Stimulated activated naive B cell treated with anti-CD40 and anti-IgM and Interleukin-4, amounts not matched to agents 10 μg/mL and 1 μg/mL and 100 μg/mL, for 72 hours (primary cell): ENCODE measurements around the gene APOA1.
A peak's percentile ranks its signal among the peaks of the same experiment; 100 is the strongest.

Source experiments
- ATAC-seq, 2 donors: fragments of 150-1000 bp; cut with Tn5 transposase; replicated peaks; 2 replicates each; pipeline ENCODE4 v1.10.0; 2021; ENCODE audit warnings: moderate library complexity in 1 of 2
- DNase-seq: peaks from one replicate; pipeline ENCODE4 v3.0.0; 2021
- H3K27ac Mint-ChIP-seq: one replicate; pipeline ENCODE4 v1.8.0; 2022; ENCODE audit warnings: mild to moderate bottlenecking, mixed read lengths
- H3K27me3 Mint-ChIP-seq, 2 donors: one replicate each; pipeline ENCODE4 v1.8.0; 2022; ENCODE audit warnings: mixed read lengths in 2 of 2
- H3K36me3 Mint-ChIP-seq, 2 donors: one replicate each; pipeline ENCODE4 v1.8.0; 2022; ENCODE audit warnings: mixed read lengths in 2 of 2, mild to moderate bottlenecking in 1 of 2
- H3K4me1 Mint-ChIP-seq, 2 donors: one replicate each; pipeline ENCODE4 v1.8.0; 2022; ENCODE audit warnings: mixed read lengths in 2 of 2, mild to moderate bottlenecking in 1 of 2
- H3K4me3 Mint-ChIP-seq, 2 donors: one replicate each; pipeline ENCODE4 v1.8.0; 2022; ENCODE audit warnings: mild to moderate bottlenecking in 2 of 2, mixed read lengths in 2 of 2, moderate library complexity in 1 of 2
- H3K9me3 Mint-ChIP-seq, 2 donors: one replicate each; pipeline ENCODE4 v1.8.0; 2022; ENCODE audit warnings: mixed read lengths in 2 of 2, mild to moderate bottlenecking in 1 of 2

Gene APOA1

DNA sequence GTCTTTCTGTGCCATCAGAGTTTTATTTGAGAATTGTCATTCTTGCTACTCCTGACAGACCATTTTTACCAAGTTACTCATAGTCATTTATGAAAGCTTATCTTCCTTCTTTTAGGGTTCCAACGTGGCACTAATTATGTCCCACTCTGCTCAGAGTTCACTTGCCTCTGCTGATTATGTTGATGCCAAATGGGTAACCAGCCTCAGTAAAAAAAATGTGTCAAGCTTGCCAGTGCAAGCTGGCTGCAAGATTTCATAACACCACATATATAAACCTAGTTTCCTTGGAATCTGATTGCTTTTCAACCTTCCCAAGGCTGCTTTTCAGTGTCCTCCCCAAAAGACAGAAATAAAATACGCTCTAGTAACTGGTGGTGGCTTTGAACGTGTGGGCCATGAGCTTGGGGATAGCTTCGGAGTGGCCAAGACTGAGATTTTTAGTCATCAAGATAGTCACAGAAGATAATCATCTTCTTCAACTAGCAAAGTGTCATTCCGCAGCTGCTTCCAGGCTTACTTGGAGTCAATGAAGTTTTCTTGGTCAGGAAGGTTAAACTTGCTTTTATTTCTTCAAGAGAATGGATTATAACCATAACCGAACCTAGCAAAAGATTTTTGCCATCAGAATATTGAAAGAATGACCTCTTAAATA lies 29.5 kb upstream of the APOA1 start:
- DNase-seq (no peak), ATAC-seq (no peak)
- Mint-ChIP-seq H3K27ac (no peak overlapping the region), H3K36me3 (peaks cover 47 to 66% of the 10 kb centered on the region in 2 donors), H3K27me3 (no peaks in the 10 kb centered on the region), H3K9me3 (no peaks in the 10 kb centered on the region), H3K4me3 (no peak overlapping the region), H3K4me1 (peaks cover 10 to 13% of the 10 kb centered on the region in 2 donors)

- H3K27ac Mint-ChIP-seq, result no peak overlapping the region
Observed at GRCh38 chr11:116865696-116866095, 28.3 kb upstream of the APOA1 start.

DNA sequence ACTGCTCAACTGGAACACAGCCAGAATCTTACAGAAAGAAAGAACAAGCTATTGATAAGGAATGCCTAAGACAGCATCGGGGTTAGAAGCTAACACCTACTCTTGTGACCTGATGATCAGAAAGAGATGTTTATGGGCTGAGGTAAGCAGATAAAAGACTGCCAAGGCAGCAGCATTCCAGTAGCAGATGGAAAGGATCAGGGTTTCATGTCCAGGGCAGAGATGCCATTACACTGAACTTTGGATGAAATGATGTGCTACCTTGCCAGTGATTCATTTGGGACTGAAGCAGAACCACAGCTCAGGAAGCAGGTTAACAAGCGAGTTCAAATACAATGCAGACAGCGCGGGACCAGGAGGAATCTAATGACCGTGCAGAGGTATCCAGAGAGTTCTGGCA lies 27.1 kb upstream of the APOA1 start:
- peaks cover 0 to under 1% of the 10 kb centered on the region in 2 donors for H3K4me1 Mint-ChIP-seq

More at GRCh38 chr11:116865696-116866095, 28.3 kb upstream of the APOA1 start:
- DNase-seq (no peak), ATAC-seq (no peak)
- H3K4me1 Mint-ChIP-seq, result peaks cover 9 to 12% of the 10 kb centered on the region in 2 donors
- no peaks in the 10 kb centered on the region for H3K27me3 Mint-ChIP-seq
- H3K9me3 Mint-ChIP-seq, result no peaks in the 10 kb centered on the region
- no peak overlapping the region for H3K4me3 Mint-ChIP-seq
- peaks cover 49 to 66% of the 10 kb centered on the region in 2 donors for H3K36me3 Mint-ChIP-seq

GRCh38 chr11:116862951-116863350 lies 25.5 kb upstream of the APOA1 start:
- DNase-seq (no peak), ATAC-seq (no peak)
- H3K27me3 Mint-ChIP-seq, result no peaks in the 10 kb centered on the region
- H3K4me3 Mint-ChIP-seq, result no peak overlapping the region
- no peaks in the 10 kb centered on the region for H3K4me1 Mint-ChIP-seq
- H3K27ac Mint-ChIP-seq, result no peak overlapping the region
- H3K36me3 Mint-ChIP-seq, result peaks cover 61 to 68% of the 10 kb centered on the region in 2 donors
- H3K9me3 Mint-ChIP-seq, result no peaks in the 10 kb centered on the region

More for the DNA sequence above, 27.1 kb upstream of the APOA1 start:
- Mint-ChIP-seq H3K36me3 (peaks cover 51 to 63% of the 10 kb centered on the region in 2 donors), H3K9me3 (no peaks in the 10 kb centered on the region), H3K27me3 (no peaks in the 10 kb centered on the region), H3K27ac (no peak overlapping the region), H3K4me3 (no peak overlapping the region)
- ATAC-seq (no peak), DNase-seq (no peak)

- Mint-ChIP-seq H3K36me3 (peaks cover 59 to 68% of the 10 kb centered on the region in 2 donors), H3K27me3 (no peaks in the 10 kb centered on the region)
- ATAC-seq, result no peak
Observed at GRCh38 chr11:116862185-116862584, 24.8 kb upstream of the APOA1 start.

GRCh38 chr11:116861539-116861938 lies 24.1 kb upstream of the APOA1 start:
- Mint-ChIP-seq H3K4me3 (no peak overlapping the region), H3K27ac (no peak overlapping the region), H3K27me3 (no peaks in the 10 kb centered on the region), H3K4me1 (no peaks in the 10 kb centered on the region), H3K9me3 (no peaks in the 10 kb centered on the region), H3K36me3 (peaks cover 57 to 69% of the 10 kb centered on the region in 2 donors)
- DNase-seq (no peak), ATAC-seq (no peak)

More at GRCh38 chr11:116862185-116862584, 24.8 kb upstream of the APOA1 start:
- DNase-seq, result no peak
- Mint-ChIP-seq H3K4me3 (no peak overlapping the region), H3K4me1 (no peaks in the 10 kb centered on the region), H3K9me3 (no peaks in the 10 kb centered on the region), H3K27ac (no peak overlapping the region)

- no peak overlapping the region for H3K27ac Mint-ChIP-seq
- H3K4me3 Mint-ChIP-seq, result no peak overlapping the region
- DNase-seq (no peak), ATAC-seq (no peak)
- H3K9me3 Mint-ChIP-seq, result no peaks in the 10 kb centered on the region
- peaks cover 61 to 72% of the 10 kb centered on the region in 2 donors for H3K36me3 Mint-ChIP-seq
- peaks cover 6 to 7% of the 10 kb centered on the region in 2 donors for H3K4me1 Mint-ChIP-seq
- H3K27me3 Mint-ChIP-seq, result no peaks in the 10 kb centered on the region
Observed at GRCh38 chr11:116860303-116860702, 22.9 kb upstream of the APOA1 start.

- Mint-ChIP-seq H3K27ac (peak overlapping the region; percentile 59), H3K9me3 (no peaks in the 10 kb centered on the region), H3K27me3 (no peaks in the 10 kb centered on the region), H3K4me3 (no peak overlapping the region), H3K36me3 (peaks cover 59 to 68% of the 10 kb centered on the region in 2 donors), H3K4me1 (peaks cover 14% of the 10 kb centered on the region in 2 donors)
- no peak for ATAC-seq
- no peak for DNase-seq
Observed at GRCh38 chr11:116859175-116859574, 21.8 kb upstream of the APOA1 start.

- Mint-ChIP-seq H3K27me3 (no peaks in the 10 kb centered on the region), H3K4me3 (no peak overlapping the region), H3K4me1 (peaks cover 26% of the 10 kb centered on the region in 2 donors), H3K9me3 (no peaks in the 10 kb centered on the region), H3K36me3 (peaks cover 50 to 59% of the 10 kb centered on the region in 2 donors), H3K27ac (no peak overlapping the region)
- DNase-seq, result no peak
- no peak for ATAC-seq
Observed at GRCh38 chr11:116857936-116858335, 20.5 kb upstream of the APOA1 start.

GRCh38 chr11:116857316-116857715 lies 19.9 kb upstream of the APOA1 start:
- no peak for ATAC-seq
- no peak overlapping the region for H3K4me3 Mint-ChIP-seq
- peaks cover 32% of the 10 kb centered on the region in 2 donors for H3K4me1 Mint-ChIP-seq
- no peaks in the 10 kb centered on the region for H3K27me3 Mint-ChIP-seq
- H3K27ac Mint-ChIP-seq, result no peak overlapping the region
- H3K36me3 Mint-ChIP-seq, result peaks cover 51 to 65% of the 10 kb centered on the region in 2 donors
- DNase-seq, result no peak
- no peaks in the 10 kb centered on the region for H3K9me3 Mint-ChIP-seq

GRCh38 chr11:116856423-116856822 lies 19.0 kb upstream of the APOA1 start:
- Mint-ChIP-seq H3K27ac (no peak overlapping the region), H3K27me3 (no peaks in the 10 kb centered on the region), H3K9me3 (no peaks in the 10 kb centered on the region), H3K36me3 (peaks cover 47 to 58% of the 10 kb centered on the region in 2 donors), H3K4me1 (peaks cover 41% of the 10 kb centered on the region in 2 donors), H3K4me3 (no peak overlapping the region)
- DNase-seq (no peak), ATAC-seq (no peak)

DNA sequence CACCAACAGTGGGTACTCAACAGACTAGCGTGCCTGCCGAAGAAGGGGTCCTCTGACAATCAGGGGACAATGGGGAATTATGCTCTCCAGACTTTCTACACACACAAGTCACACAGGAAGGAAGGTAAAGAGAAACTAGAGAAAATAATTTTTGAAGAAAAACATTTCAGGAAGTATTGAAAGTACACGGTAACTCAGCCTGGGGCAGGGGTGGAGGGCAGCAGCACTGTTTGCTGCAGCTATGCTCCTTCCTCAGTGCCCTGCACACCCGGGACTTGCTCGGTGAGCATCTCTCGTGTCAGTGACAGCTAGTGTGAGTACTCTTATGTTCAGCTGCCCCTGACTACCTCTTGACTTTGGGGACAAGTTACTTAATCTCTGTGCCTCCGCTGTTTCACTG lies 18.0 kb upstream of the APOA1 start:
- no peaks in the 10 kb centered on the region for H3K9me3 Mint-ChIP-seq
- peak overlapping the region in 1 of 2 donors; percentile 18 for H3K4me3 Mint-ChIP-seq

GRCh38 chr11:116853461-116854073 lies 16.1 kb upstream of the APOA1 start:
- peaks cover 54 to 59% of the 10 kb centered on the region in 2 donors for H3K4me1 Mint-ChIP-seq
- H3K27me3 Mint-ChIP-seq, result no peaks in the 10 kb centered on the region
- ATAC-seq (peak; percentile 97), DNase-seq (peak; percentile 57)
- H3K27ac Mint-ChIP-seq, result peak overlapping the region; percentile 4
- H3K36me3 Mint-ChIP-seq, result peaks cover 37 to 60% of the 10 kb centered on the region in 2 donors
- H3K4me3 Mint-ChIP-seq, result peak overlapping the region; percentile 51 to 67
- H3K9me3 Mint-ChIP-seq, result no peaks in the 10 kb centered on the region

More for the DNA sequence above, 18.0 kb upstream of the APOA1 start:
- Mint-ChIP-seq H3K27me3 (no peaks in the 10 kb centered on the region), H3K4me1 (peaks cover 44 to 48% of the 10 kb centered on the region in 2 donors), H3K36me3 (peaks cover 42 to 55% of the 10 kb centered on the region in 2 donors), H3K27ac (peak overlapping the region; percentile 38)
- ATAC-seq (no peak), DNase-seq (no peak)

- DNase-seq (no peak), ATAC-seq (peak; percentile 62 to 63)
- H3K27me3 Mint-ChIP-seq, result no peaks in the 10 kb centered on the region
- peak overlapping the region; percentile 51 to 67 for H3K4me3 Mint-ChIP-seq
- peak overlapping the region; percentile 60 for H3K27ac Mint-ChIP-seq
- H3K9me3 Mint-ChIP-seq, result no peaks in the 10 kb centered on the region
- peaks cover 54 to 59% of the 10 kb centered on the region in 2 donors for H3K4me1 Mint-ChIP-seq
- H3K36me3 Mint-ChIP-seq, result peaks cover 26 to 49% of the 10 kb centered on the region in 2 donors
Observed at GRCh38 chr11:116852261-116853031, 15.0 kb upstream of the APOA1 start.
